ENCODE data around the gene CCSER2.

Gene CCSER2

GRCh38 chr10:84340632-84341537, 12.5 kb downstream of the CCSER2 start:
- no peak overlapping the region for H3K4me3 ChIP-seq (ENCODE audit: low read depth, low read length)
- no peak for DNase-seq (ENCODE audit: low read depth)
- TF ChIP-seq MYC (IDR thresholded peaks at IDR 0.05; ENCODE audit: low read depth, low read length), result no peak
- no peak for TF ChIP-seq MAX (IDR thresholded peaks at IDR 0.05; ENCODE audit: low read depth, low read length)
- TF ChIP-seq CTCF (IDR thresholded peaks at IDR 0.05; ENCODE audit: low read depth, low read length), result no peak
- TF ChIP-seq POLR2A (IDR thresholded peaks at IDR 0.05; ENCODE audit: extremely low read depth, insufficient read length), result no peak

GRCh38 chr10:84341538-84341856, 13.1 kb downstream of the CCSER2 start:
- H3K4me3 ChIP-seq (ENCODE audit: low read depth, low read length), result no peak overlapping the region
- DNase-seq (ENCODE audit: low read depth), result peak; percentile 18
- TF ChIP-seq CTCF (IDR thresholded peaks at IDR 0.05; ENCODE audit: low read depth, low read length), result peak; percentile 15
- TF ChIP-seq POLR2A (IDR thresholded peaks at IDR 0.05; ENCODE audit: extremely low read depth, insufficient read length), result no peak
- TF ChIP-seq MYC (IDR thresholded peaks at IDR 0.05; ENCODE audit: low read depth, low read length), result no peak
- TF ChIP-seq MAX (IDR thresholded peaks at IDR 0.05; ENCODE audit: low read depth, low read length), result no peak

- H3K4me3 ChIP-seq (ENCODE audit: low read depth, low read length), result no peak overlapping the region
- no peak for DNase-seq (ENCODE audit: low read depth)
- no peak for TF ChIP-seq POLR2A (IDR thresholded peaks at IDR 0.05; ENCODE audit: extremely low read depth, insufficient read length)
- no peak for TF ChIP-seq CTCF (IDR thresholded peaks at IDR 0.05; ENCODE audit: low read depth, low read length)
- TF ChIP-seq MAX (IDR thresholded peaks at IDR 0.05; ENCODE audit: low read depth, low read length), result no peak
- no peak for TF ChIP-seq MYC (IDR thresholded peaks at IDR 0.05; ENCODE audit: low read depth, low read length)
Measured at GRCh38 chr10:84341983-84342382, 13.6 kb downstream of the CCSER2 start.

GRCh38 chr10:84342584-84342983, 14.2 kb downstream of the CCSER2 start:
- DNase-seq (ENCODE audit: low read depth), result no peak
- H3K4me3 ChIP-seq (ENCODE audit: low read depth, low read length), result no peak overlapping the region
- no peak for TF ChIP-seq POLR2A (IDR thresholded peaks at IDR 0.05; ENCODE audit: extremely low read depth, insufficient read length)
- no peak for TF ChIP-seq CTCF (IDR thresholded peaks at IDR 0.05; ENCODE audit: low read depth, low read length)
- TF ChIP-seq MYC (IDR thresholded peaks at IDR 0.05; ENCODE audit: low read depth, low read length), result no peak
- TF ChIP-seq MAX (IDR thresholded peaks at IDR 0.05; ENCODE audit: low read depth, low read length), result no peak

GRCh38 chr10:84343831-84344230, 15.4 kb downstream of the CCSER2 start:
- TF ChIP-seq CTCF (IDR thresholded peaks at IDR 0.05; ENCODE audit: low read depth, low read length), result no peak
- H3K4me3 ChIP-seq (ENCODE audit: low read depth, low read length), result no peak overlapping the region
- no peak for DNase-seq (ENCODE audit: low read depth)

Measured in NB4 (cell line).